ENCODE data around the gene C10orf105. TPM values are rescaled to one million over a fixed set of nuclear protein-coding genes. Genes with fewer than 3 reads are reported as not detected.

Gene C10orf105
- total RNA-seq = under 0.01 and 0.20 TPM in 2 replicates

DNA sequence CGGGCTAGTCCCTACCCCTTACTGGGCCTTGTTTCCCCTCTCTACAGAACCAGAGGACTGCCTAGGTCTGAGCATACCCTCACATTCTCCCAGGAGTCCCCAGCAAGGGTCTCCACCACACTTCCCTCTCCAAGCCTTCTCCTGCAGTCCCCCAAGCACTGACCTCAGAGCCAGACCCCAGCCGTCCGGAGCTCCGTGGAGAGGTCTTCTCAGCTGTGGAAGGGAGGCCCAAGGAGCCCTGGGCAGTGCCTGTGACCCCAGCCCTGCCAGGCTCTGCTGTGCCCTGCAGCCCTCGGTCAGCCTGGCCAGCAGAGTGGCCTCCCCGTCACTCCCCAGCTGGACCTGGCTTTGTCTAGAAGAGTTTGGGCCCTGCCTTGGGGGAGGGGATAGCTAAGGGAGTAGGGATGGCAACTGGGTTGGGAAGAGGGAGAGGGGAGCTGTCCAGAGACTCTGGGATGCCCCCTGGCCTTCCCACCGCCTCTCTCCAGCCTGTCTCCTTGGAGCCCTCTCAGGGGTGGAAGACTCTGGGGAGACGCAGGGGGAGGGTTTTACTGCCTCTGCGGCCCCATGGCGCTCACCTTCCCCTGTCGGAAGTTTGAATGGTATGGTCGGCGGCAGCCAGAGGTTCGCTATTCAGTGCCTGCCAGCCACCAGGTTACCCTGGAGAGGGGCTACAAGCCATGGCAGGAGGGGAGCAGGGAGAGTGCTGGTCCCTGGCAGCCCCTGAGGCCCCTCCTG, at the start of gene C10orf105:
Gene C10orf105, minus strand, starts transcription at position 315 of the 738 bp plus-strand sequence. CDS start 3,441 bp downstream, outside the sequence.

Other genes with a start within 250 kb of the C10orf105 start
- 15.2 and 20.6 TPM in 2 replicates for gene VSIR, start 53.7 kb upstream of the C10orf105 start, total RNA-seq
- 371 and 686 TPM in 2 replicates for gene PSAP, start 131.5 kb upstream of the C10orf105 start, total RNA-seq
- gene CHST3, start 244.6 kb upstream of the C10orf105 start, total RNA-seq = 20.9 and 23.5 TPM in 2 replicates

All from subcutaneous preadipocyte (primary cell).